ENCODE data around the gene GP1BB.

DNA sequence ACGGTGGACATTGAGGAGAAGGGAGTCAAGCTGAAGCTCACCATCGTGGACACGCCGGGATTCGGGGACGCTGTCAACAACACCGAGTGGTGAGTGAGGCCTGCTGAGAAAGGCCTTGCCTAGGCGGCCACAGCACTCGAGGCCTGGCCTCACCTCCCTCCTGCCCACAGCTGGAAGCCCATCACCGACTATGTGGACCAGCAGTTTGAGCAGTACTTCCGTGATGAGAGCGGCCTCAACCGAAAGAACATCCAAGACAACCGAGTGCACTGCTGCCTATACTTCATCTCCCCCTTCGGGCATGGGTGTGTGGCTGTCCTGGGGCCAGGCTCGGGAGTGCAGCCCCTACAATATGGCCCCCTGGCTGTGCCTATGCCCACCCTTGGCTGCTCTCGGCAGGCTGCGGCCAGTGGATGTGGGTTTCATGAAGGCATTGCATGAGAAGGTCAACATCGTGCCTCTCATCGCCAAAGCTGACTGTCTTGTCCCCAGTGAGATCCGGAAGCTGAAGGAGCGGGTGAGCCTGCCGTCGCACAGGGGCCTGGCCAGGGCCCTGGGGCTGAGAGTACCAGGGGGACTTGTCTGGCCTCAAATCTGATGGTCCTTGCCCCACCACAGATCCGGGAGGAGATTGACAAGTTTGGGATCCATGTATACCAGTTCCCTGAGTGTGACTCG, 3.0 kb upstream of the GP1BB start:
- TF ChIP-seq, protein P1, sequence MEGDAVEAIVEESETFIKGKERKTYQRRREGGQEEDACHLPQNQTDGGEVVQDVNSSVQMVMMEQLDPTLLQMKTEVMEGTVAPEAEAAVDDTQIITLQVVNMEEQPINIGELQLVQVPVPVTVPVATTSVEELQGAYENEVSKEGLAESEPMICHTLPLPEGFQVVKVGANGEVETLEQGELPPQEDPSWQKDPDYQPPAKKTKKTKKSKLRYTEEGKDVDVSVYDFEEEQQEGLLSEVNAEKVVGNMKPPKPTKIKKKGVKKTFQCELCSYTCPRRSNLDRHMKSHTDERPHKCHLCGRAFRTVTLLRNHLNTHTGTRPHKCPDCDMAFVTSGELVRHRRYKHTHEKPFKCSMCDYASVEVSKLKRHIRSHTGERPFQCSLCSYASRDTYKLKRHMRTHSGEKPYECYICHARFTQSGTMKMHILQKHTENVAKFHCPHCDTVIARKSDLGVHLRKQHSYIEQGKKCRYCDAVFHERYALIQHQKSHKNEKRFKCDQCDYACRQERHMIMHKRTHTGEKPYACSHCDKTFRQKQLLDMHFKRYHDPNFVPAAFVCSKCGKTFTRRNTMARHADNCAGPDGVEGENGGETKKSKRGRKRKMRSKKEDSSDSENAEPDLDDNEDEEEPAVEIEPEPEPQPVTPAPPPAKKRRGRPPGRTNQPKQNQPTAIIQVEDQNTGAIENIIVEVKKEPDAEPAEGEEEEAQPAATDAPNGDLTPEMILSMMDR (IDR thresholded peaks at IDR 0.05; ENCODE audit: insufficient read depth, low read depth, low read length): no peak
- no peak for TF ChIP-seq EZH2 (IDR thresholded peaks at IDR 0.05; ENCODE audit: insufficient read depth, low read length)

All from astrocyte (in vitro differentiated cells and primary cell).